ENCODE results near the gene SLC39A12.

Gene SLC39A12

GRCh38 chr10:17963431-17963830, 11.7 kb downstream of the SLC39A12 start:
- DNase-seq (ENCODE audit: low spot score): no peak

GRCh38 chr10:17965649-17966235, 14.0 kb downstream of the SLC39A12 start:
- DNase-seq (ENCODE audit: low spot score): no peak

- DNase-seq (ENCODE audit: low spot score): no peak
Observed at GRCh38 chr10:17974505-17974904, 22.8 kb downstream of the SLC39A12 start.

- no peak for DNase-seq (ENCODE audit: low spot score)
Observed at GRCh38 chr10:17980846-17981565, 29.3 kb downstream of the SLC39A12 start.

- no peak for DNase-seq (ENCODE audit: low spot score)
Observed at GRCh38 chr10:17981766-17982380, 30.2 kb downstream of the SLC39A12 start.

GRCh38 chr10:17984056-17984455, 32.3 kb downstream of the SLC39A12 start:
- no peak for DNase-seq (ENCODE audit: low spot score)

GRCh38 chr10:17984563-17984962, 32.8 kb downstream of the SLC39A12 start:
- no peak for DNase-seq (ENCODE audit: low spot score)

GRCh38 chr10:17989908-17990767, 38.4 kb downstream of the SLC39A12 start:
- no peak for DNase-seq (ENCODE audit: low spot score)

GRCh38 chr10:17992266-17992665, 40.5 kb downstream of the SLC39A12 start:
- no peak for DNase-seq (ENCODE audit: low spot score)

- DNase-seq (ENCODE audit: low spot score): no peak
Observed at GRCh38 chr10:17993361-17993760, 41.6 kb downstream of the SLC39A12 start.

- no peak for DNase-seq (ENCODE audit: low spot score)
Observed at GRCh38 chr10:18000601-18001000, 48.9 kb downstream of the SLC39A12 start.

GRCh38 chr10:18005445-18005780, 53.7 kb downstream of the SLC39A12 start:
- DNase-seq (ENCODE audit: low spot score): no peak

GRCh38 chr10:18005781-18006456, 54.2 kb downstream of the SLC39A12 start:
- DNase-seq (ENCODE audit: low spot score): peak; percentile 60

- DNase-seq (ENCODE audit: low spot score): no peak
Observed at GRCh38 chr10:18008986-18009385, 57.3 kb downstream of the SLC39A12 start.

- peak; percentile 26 for DNase-seq (ENCODE audit: low spot score)
Observed at GRCh38 chr10:18010050-18010449, 58.3 kb downstream of the SLC39A12 start.

GRCh38 chr10:18020523-18020922, 68.8 kb downstream of the SLC39A12 start:
- DNase-seq (ENCODE audit: low spot score): no peak

- DNase-seq (ENCODE audit: low spot score): no peak
Observed at GRCh38 chr10:18021725-18022480, 70.2 kb downstream of the SLC39A12 start.

GRCh38 chr10:18043148-18044006, 91.7 kb downstream of the SLC39A12 start:
- no peak for DNase-seq (ENCODE audit: low spot score)

- DNase-seq (ENCODE audit: low spot score): no peak
Observed at GRCh38 chr10:18044976-18045720, 93.4 kb downstream of the SLC39A12 start.

- no peak for DNase-seq (ENCODE audit: low spot score)
Observed at GRCh38 chr10:18056583-18056982, 104.9 kb downstream of the SLC39A12 start.

Measured in putamen (tissue), 1 donor.